RWPE2 (cell line): ENCODE measurements around the gene CUL4B.

ENCODE experiments used
- ATAC-seq: fragments of 200-7000 bp; cut with Tn5 transposase; 3 replicates; pipeline ENCODE4 v1.9.1; 2021; ENCODE audit warnings: low read depth
- DNase-seq: peaks from one replicate; pipeline ENCODE4 v3.0.0-alpha.2; 2020; ENCODE audit warnings: low spot score
- H3K27ac ChIP-seq: fragments of 450-650 bp; 2 replicates; pipeline ENCODE4 v1.5.1; 2017; ENCODE audit warnings: mild to moderate bottlenecking; ENCODE audit not compliant: poor library complexity, severe bottlenecking
- H3K27me3 ChIP-seq: fragments of 250-450 bp; sonication (Bioruptor Pico); 2 replicates; pipeline ENCODE4 v1.5.1; 2021; ENCODE audit warnings: mild to moderate bottlenecking, moderate library complexity; ENCODE audit not compliant: insufficient read depth, poor library complexity, severe bottlenecking
- H3K36me3 ChIP-seq: fragments of 250-450 bp; sonication (Bioruptor Pico); 2 replicates; pipeline ENCODE4 v1.5.1; 2020; ENCODE audit warnings: low read depth, mild to moderate bottlenecking, moderate library complexity
- H3K4me1 ChIP-seq: fragments of 250-450 bp; sonication (Bioruptor Pico); 2 replicates; pipeline ENCODE4 v1.5.1; 2021; ENCODE audit warnings: mild to moderate bottlenecking, moderate library complexity; ENCODE audit not compliant: insufficient read depth, poor library complexity, severe bottlenecking
- H3K4me3 ChIP-seq: fragments of 250-450 bp; sonication (Bioruptor Pico); 2 replicates; pipeline ENCODE4 v1.5.1; 2021; ENCODE audit warnings: mild to moderate bottlenecking, moderate library complexity; ENCODE audit not compliant: severe bottlenecking
- H3K9me3 ChIP-seq: fragments of 250-450 bp; sonication (Bioruptor Pico); 2 replicates; pipeline ENCODE4 v1.5.1; 2021; ENCODE audit warnings: mild to moderate bottlenecking, moderate library complexity; ENCODE audit not compliant: severe bottlenecking
- TF ChIP-seq, protein P1 (sequence below): fragments of 450-650 bp; IDR thresholded peaks from one replicate; pipeline ENCODE4 v1.5.1; 2017; ENCODE audit warnings: mild to moderate bottlenecking, moderate library complexity; ENCODE audit not compliant: poor library complexity, severe bottlenecking

The CUL4B gene

DNA sequence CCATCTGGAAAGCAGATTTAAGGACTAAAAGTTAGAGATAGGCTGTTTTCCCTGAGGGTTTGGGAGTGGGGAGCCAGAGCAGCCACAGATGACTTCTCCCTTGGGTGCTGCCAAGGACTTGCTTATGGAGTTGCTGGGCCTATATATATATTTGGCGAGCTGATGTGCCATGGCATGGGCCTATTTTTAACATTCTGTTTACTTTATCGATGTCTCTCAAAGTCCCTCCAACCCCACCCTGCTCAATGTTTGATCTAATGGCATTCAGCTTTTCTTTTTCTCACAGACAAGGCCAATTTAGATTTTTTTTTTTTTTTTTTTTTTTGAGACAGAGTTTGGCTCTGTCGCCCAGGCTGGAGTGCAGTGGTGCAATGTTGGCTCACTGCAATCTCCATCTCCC, 6.1 kb upstream of the CUL4B start:
- Histone ChIP-seq H3K27ac (no peak overlapping the region), H3K4me1 (no peaks in the 10 kb centered on the region), H3K36me3 (no peaks in the 10 kb centered on the region), H3K9me3 (no peaks in the 10 kb centered on the region), H3K27me3 (no peaks in the 10 kb centered on the region), H3K4me3 (no peak overlapping the region)
- TF ChIP-seq, protein P1, sequence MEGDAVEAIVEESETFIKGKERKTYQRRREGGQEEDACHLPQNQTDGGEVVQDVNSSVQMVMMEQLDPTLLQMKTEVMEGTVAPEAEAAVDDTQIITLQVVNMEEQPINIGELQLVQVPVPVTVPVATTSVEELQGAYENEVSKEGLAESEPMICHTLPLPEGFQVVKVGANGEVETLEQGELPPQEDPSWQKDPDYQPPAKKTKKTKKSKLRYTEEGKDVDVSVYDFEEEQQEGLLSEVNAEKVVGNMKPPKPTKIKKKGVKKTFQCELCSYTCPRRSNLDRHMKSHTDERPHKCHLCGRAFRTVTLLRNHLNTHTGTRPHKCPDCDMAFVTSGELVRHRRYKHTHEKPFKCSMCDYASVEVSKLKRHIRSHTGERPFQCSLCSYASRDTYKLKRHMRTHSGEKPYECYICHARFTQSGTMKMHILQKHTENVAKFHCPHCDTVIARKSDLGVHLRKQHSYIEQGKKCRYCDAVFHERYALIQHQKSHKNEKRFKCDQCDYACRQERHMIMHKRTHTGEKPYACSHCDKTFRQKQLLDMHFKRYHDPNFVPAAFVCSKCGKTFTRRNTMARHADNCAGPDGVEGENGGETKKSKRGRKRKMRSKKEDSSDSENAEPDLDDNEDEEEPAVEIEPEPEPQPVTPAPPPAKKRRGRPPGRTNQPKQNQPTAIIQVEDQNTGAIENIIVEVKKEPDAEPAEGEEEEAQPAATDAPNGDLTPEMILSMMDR, result no peak
- DNase-seq, result no peak
- no peak for ATAC-seq

DNA sequence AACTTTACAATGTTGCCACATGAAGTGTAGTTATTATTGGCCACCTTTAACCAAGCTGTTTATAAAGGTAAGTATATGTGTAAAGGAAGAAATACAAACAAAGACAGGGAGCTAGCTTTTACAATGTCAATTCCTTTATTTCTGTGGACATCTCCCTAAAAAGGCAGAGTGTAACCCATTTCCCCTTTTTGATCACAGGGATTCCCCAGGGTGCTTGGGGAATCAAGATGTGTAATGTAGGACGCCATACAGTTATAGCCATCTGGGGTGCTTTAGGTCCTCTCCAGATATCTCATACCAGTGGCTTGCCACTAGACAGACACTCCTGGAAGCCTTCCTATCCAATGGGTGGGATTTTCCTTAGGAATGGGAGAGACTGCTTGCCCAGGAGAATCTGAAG, 4.2 kb upstream of the CUL4B start:
- H3K9me3 ChIP-seq, result no peaks in the 10 kb centered on the region
- DNase-seq (no peak), ATAC-seq (no peak)
- no peaks in the 10 kb centered on the region for H3K4me1 ChIP-seq
- no peak overlapping the region for H3K27ac ChIP-seq
- H3K27me3 ChIP-seq, result no peaks in the 10 kb centered on the region
- TF ChIP-seq, protein P1, result no peak
- H3K4me3 ChIP-seq, result no peak overlapping the region
- no peaks in the 10 kb centered on the region for H3K36me3 ChIP-seq

DNA sequence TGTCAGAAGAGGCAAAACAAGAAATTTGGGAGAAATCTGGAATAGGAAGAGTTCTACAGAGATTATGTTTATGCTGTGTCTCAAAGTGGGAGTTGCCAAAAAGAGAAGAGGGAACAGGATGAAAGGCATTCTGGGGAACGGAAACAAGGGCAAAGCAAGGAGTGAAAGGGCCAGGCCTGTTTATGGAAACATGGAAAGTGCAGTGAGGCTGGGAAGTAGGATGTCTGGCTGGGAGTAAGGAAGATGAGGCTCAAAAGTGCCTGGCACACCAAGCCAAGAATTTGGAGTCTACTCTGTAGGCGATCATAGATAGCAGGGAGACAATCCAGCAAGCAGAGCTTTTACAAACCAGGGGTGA, 1.8 kb upstream of the CUL4B start:
- DNase-seq (no peak), ATAC-seq (no peak)
- H3K9me3 ChIP-seq, result no peaks in the 10 kb centered on the region
- TF ChIP-seq, protein P1, result no peak
- no peak overlapping the region for H3K4me3 ChIP-seq
- no peaks in the 10 kb centered on the region for H3K27me3 ChIP-seq
- no peak overlapping the region for H3K27ac ChIP-seq
- peaks cover 3% of the 10 kb centered on the region; the same call in 1 of the 2 replicates for H3K36me3 ChIP-seq
- no peaks in the 10 kb centered on the region for H3K4me1 ChIP-seq

DNA sequence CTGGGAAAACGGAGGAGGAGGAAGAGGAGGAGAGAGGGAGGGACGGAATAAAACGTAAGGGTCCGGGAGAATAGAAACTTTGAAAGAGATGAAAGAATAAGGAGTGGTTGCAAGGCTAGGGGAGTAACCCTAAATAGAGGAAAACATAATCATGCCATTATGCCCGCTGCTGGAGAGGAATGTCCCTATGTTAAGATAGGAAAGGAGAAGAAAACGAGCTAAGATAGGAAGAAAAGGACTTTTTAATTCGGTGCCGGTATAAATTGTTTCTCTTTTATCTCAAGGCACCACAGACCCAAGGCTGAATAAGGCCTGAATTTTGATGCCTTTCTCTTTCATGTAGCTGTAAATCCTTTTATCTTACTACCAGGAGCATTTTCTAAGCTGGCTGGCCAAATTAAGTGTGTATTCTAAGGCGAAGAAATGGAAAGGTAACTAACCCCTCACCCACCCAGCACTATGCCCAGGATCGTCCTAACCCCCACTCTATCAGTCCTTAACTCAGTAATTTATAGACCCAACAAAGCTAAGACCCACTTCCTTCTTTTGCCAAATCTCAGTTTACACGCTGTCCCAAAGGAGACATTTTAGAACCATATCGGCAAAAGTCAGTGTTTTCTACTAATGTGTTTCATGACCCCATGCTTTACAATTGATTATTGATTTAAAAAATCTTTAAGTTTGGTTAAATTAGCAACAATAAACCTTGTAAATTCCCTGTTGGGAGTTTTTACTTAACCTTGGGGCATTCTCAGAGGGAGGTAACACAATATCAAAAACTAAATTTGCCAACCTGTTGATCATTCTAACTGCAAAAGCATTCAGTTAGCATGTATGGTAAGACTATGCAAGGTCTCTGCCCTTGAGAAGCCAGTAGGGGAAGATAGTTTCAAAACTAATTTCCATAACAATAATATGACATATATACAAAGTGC, 1.1 kb upstream of the CUL4B start:
- H3K36me3 ChIP-seq, result peaks cover 10% of the 10 kb centered on the region; the same call in 1 of the 2 replicates
- no peak for DNase-seq
- TF ChIP-seq, protein P1, result no peak
- H3K9me3 ChIP-seq, result no peaks in the 10 kb centered on the region
- H3K4me3 ChIP-seq, result peak overlapping the region; percentile 47
- H3K4me1 ChIP-seq, result no peaks in the 10 kb centered on the region
- no peaks in the 10 kb centered on the region for H3K27me3 ChIP-seq
- peak overlapping the region; percentile 84 for H3K27ac ChIP-seq
- no peak for ATAC-seq

DNA sequence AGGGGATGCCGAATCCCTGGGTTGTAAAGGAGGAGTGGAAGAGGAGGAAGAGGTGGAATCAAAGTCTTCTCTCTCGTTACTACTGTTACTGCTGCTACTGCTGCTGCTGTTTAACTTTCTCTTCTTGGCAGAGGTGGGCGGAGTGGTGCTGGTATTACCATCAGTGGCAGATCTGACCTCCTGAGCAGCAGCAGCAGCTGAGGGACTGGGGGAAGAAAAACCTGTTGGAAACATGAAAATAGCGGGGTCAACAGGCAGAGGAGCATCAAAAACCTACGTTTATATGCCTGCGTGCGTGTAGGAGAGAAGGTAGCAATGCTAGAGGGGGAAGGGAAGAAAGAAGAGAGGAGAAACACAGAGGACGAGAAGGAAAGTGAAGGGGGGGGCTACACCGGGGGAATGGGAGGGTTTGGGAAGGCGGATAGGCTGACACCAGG, 339 bp downstream of the CUL4B start:
- H3K9me3 ChIP-seq, result no peaks in the 10 kb centered on the region
- H3K27me3 ChIP-seq, result no peaks in the 10 kb centered on the region
- DNase-seq, result no peak
- H3K27ac ChIP-seq, result peak overlapping the region; percentile 84
- H3K4me1 ChIP-seq, result no peaks in the 10 kb centered on the region
- peak; percentile 40; the same call in 2 of the 3 replicates for ATAC-seq
- H3K36me3 ChIP-seq, result peaks cover 18% of the 10 kb centered on the region
- TF ChIP-seq, protein P1, result no peak
- H3K4me3 ChIP-seq, result peak overlapping the region; percentile 47
